T follicular helper cell (primary cell): ENCODE results near the gene UNC5A.

Experiments
- DNase-seq: peaks from one replicate; pipeline ENCODE4 v3.0.0-alpha.2; 2020; ENCODE audit warnings: low read depth

UNC5A gene

GRCh38 chr5:176846335-176847140, 36.2 kb downstream of the UNC5A start:
- DNase-seq: no peak

GRCh38 chr5:176847148-176847547, 36.8 kb downstream of the UNC5A start:
- DNase-seq: no peak

GRCh38 chr5:176847726-176848290, 37.4 kb downstream of the UNC5A start:
- DNase-seq: no peak

GRCh38 chr5:176848651-176849050, 38.3 kb downstream of the UNC5A start:
- no peak for DNase-seq

- no peak for DNase-seq
These were observed 39.4 kb downstream of the UNC5A start for GRCh38 chr5:176849611-176850227.

GRCh38 chr5:176850371-176851245, 40.2 kb downstream of the UNC5A start:
- no peak for DNase-seq

- DNase-seq: no peak
These were observed 41.0 kb downstream of the UNC5A start for GRCh38 chr5:176851380-176851779.

GRCh38 chr5:176851871-176852658, 41.7 kb downstream of the UNC5A start:
- DNase-seq: no peak

- DNase-seq: no peak
These were observed 42.9 kb downstream of the UNC5A start for GRCh38 chr5:176853151-176853778.

GRCh38 chr5:176854164-176854563, 43.8 kb downstream of the UNC5A start:
- no peak for DNase-seq

GRCh38 chr5:176855598-176855997, 45.2 kb downstream of the UNC5A start:
- no peak for DNase-seq

- no peak for DNase-seq
These were observed 46.4 kb downstream of the UNC5A start for GRCh38 chr5:176856746-176857145.

- DNase-seq: no peak
These were observed 47.0 kb downstream of the UNC5A start for GRCh38 chr5:176857216-176857893.

- no peak for DNase-seq
These were observed 47.5 kb downstream of the UNC5A start for GRCh38 chr5:176857894-176858273.

- DNase-seq: no peak
These were observed 49.6 kb downstream of the UNC5A start for GRCh38 chr5:176859916-176860315.

- no peak for DNase-seq
These were observed 50.0 kb downstream of the UNC5A start for GRCh38 chr5:176860381-176860780.

GRCh38 chr5:176861276-176861675, 50.9 kb downstream of the UNC5A start:
- DNase-seq: no peak

- no peak for DNase-seq
These were observed 52.1 kb downstream of the UNC5A start for GRCh38 chr5:176862330-176862995.

GRCh38 chr5:176863041-176863764, 52.8 kb downstream of the UNC5A start:
- no peak for DNase-seq
